GM12873 (cell line): ENCODE results near the gene SKI.

Experiments used
- CTCF ChIP-seq: IDR thresholded peaks from 2 replicates; pipeline ENCODE4 v1.5.1; 2012; ENCODE audit warnings: low read depth, mild to moderate bottlenecking, moderate library complexity, low read length, control low read depth; ENCODE audit not compliant: insufficient read depth; ENCODE audit errors: missing control alignments

Gene SKI

GRCh38 chr1:2274231-2274928 is 46.3 kb downstream of the SKI start:
- no peak for TF ChIP-seq CTCF

- no peak for TF ChIP-seq CTCF
Measured at GRCh38 chr1:2274929-2275475, 46.9 kb downstream of the SKI start.

GRCh38 chr1:2275796-2276536 is 47.8 kb downstream of the SKI start:
- TF ChIP-seq CTCF = no peak

- no peak for TF ChIP-seq CTCF
Measured at GRCh38 chr1:2276803-2277580, 48.9 kb downstream of the SKI start.

GRCh38 chr1:2277741-2278488 is 49.8 kb downstream of the SKI start:
- no peak for TF ChIP-seq CTCF

GRCh38 chr1:2278591-2279209 is 50.6 kb downstream of the SKI start:
- TF ChIP-seq CTCF = no peak
